HG03378 (cell line): ENCODE results near the gene TMEM231.
"Not testable (repeated sequence)": the region's sequence is repeated elsewhere in the genome, so short reads cannot be mapped to it uniquely, and the experiment has no call there.

Experiments used
- ATAC-seq: cut with Tn5 transposase; IDR thresholded peaks from one replicate; pipeline ENCODE4 v1.9.1; 2021; ENCODE audit warnings: mild to moderate bottlenecking, moderate library complexity; ENCODE audit not compliant: unreplicated experiment

Gene TMEM231

GRCh38 chr16:75555707-75556430 is at the start of gene TMEM231:
Gene TMEM231 (minus strand): TSS chr16:75556252. CDS start chr16:75556209, 43 bp downstream.
- ATAC-seq = peak; percentile 94

GRCh38 chr16:75603241-75603640 is 47.2 kb upstream of the TMEM231 start:
- no peak for ATAC-seq

- no peak for ATAC-seq
Measured at GRCh38 chr16:75599452-75600277, 43.6 kb upstream of the TMEM231 start.

GRCh38 chr16:75593825-75594820 is 38.1 kb upstream of the TMEM231 start:
- no peak for ATAC-seq

GRCh38 chr16:75593308-75593707 is 37.3 kb upstream of the TMEM231 start:
- ATAC-seq = no peak

GRCh38 chr16:75591927-75592326 is 35.9 kb upstream of the TMEM231 start:
- not testable (repeated sequence) for ATAC-seq

- no peak for ATAC-seq
Measured at GRCh38 chr16:75590920-75591843, 35.1 kb upstream of the TMEM231 start.

- no peak for ATAC-seq
Measured at GRCh38 chr16:75589306-75589705, 33.3 kb upstream of the TMEM231 start.

- no peak for ATAC-seq
Measured at GRCh38 chr16:75588716-75589115, 32.7 kb upstream of the TMEM231 start.

GRCh38 chr16:75584108-75584507 is 28.1 kb upstream of the TMEM231 start:
- ATAC-seq = peak; percentile 60

GRCh38 chr16:75579281-75579834 is 23.3 kb upstream of the TMEM231 start:
- ATAC-seq = no peak

- no peak for ATAC-seq
Measured at GRCh38 chr16:75578725-75579124, 22.7 kb upstream of the TMEM231 start.

GRCh38 chr16:75578212-75578611 is 22.2 kb upstream of the TMEM231 start:
- no peak for ATAC-seq

GRCh38 chr16:75576384-75576811 is 20.3 kb upstream of the TMEM231 start:
- peak; percentile 69 for ATAC-seq

GRCh38 chr16:75575958-75576357 is 19.9 kb upstream of the TMEM231 start:
- ATAC-seq = no peak

- no peak for ATAC-seq
Measured at GRCh38 chr16:75573955-75574354, 17.9 kb upstream of the TMEM231 start.

- no peak for ATAC-seq
Measured at GRCh38 chr16:75572864-75573542, 17.0 kb upstream of the TMEM231 start.

- peak; percentile 31 for ATAC-seq
Measured at GRCh38 chr16:75570396-75571065, 14.5 kb upstream of the TMEM231 start.
